ENCODE measurements around the gene FHL2.

DNA sequence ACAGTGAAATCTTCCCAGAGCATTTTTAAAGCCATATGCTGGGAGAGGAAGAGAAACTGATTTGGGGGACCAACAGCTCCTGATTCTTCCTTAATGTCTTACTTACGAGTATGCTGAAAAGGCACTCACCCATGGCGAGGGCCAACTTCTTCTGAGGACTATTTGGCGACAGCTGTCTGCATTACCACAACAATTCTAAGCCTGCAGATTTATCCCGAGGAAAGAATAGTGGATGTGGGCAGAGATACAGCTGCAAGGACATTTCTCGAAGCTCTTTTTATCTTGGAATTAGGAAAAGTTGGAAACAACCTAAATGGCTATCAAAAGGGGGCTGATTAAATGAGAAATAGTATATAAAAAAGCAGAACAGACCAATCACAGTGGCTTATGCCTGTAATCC is 40.3 kb upstream of the FHL2 start:
- no peak for TF ChIP-seq CTCF (conservative IDR thresholded peaks at IDR 0.05; ENCODE audit: low read length)
- TF ChIP-seq EZH2phosphoT487 (IDR thresholded peaks at IDR 0.05; ENCODE audit: borderline replicate concordance, low read depth, low read length) = no peak

All from OCI-LY7 (cell line).